Loucy (cell line): ENCODE data around the gene RASSF10.

ENCODE experiments used
- H2AFZ ChIP-seq: fragments of 200-600 bp; sonication (generic); 2 replicates; pipeline ENCODE4 v1.6.0; 2016; ENCODE audit warnings: antibody characterized with exemption, mild to moderate bottlenecking, low read length, moderate library complexity
- H3F3A ChIP-seq: fragments of 200-600 bp; 2 replicates; pipeline ENCODE4 v1.6.0; 2016; ENCODE audit warnings: antibody characterized with exemption, low read depth, mild to moderate bottlenecking
- H3K27me3 ChIP-seq: fragments of 200-600 bp; sonication (generic); 2 replicates; pipeline ENCODE4 v1.6.1; 2014; ENCODE audit warnings: low read length, mild to moderate bottlenecking; ENCODE audit not compliant: insufficient read depth, poor library complexity, severe bottlenecking
- H3K36me3 ChIP-seq: fragments of 200-600 bp; sonication (generic); 2 replicates; pipeline ENCODE4 v1.6.1; 2016; ENCODE audit warnings: low read length; ENCODE audit not compliant: insufficient read depth
- H3K4me1 ChIP-seq: fragments of 200-600 bp; sonication (generic); 2 replicates; pipeline ENCODE4 v1.5.1; 2014; ENCODE audit warnings: low read length, mild to moderate bottlenecking; ENCODE audit not compliant: insufficient read depth, poor library complexity, severe bottlenecking
- H3K4me2 ChIP-seq: fragments of 200-600 bp; sonication (generic); 2 replicates; pipeline ENCODE4 v1.6.0; 2014; ENCODE audit warnings: antibody characterized with exemption, low read length, low read depth, mild to moderate bottlenecking; ENCODE audit not compliant: poor library complexity, severe bottlenecking
- H3K4me3 ChIP-seq: fragments of 200-600 bp; sonication (generic); 2 replicates; pipeline ENCODE4 v1.5.1; 2014; ENCODE audit warnings: low read length, mild to moderate bottlenecking, mixed read lengths; ENCODE audit not compliant: poor library complexity, severe bottlenecking
- H3K79me2 ChIP-seq: fragments of 200-600 bp; sonication (generic); 2 replicates; pipeline ENCODE4 v1.6.1; 2014; ENCODE audit warnings: low read length; ENCODE audit not compliant: insufficient read depth
- H3K9ac ChIP-seq: fragments of 200-600 bp; sonication (generic); 2 replicates; pipeline ENCODE4 v1.6.0; 2014; ENCODE audit warnings: mild to moderate bottlenecking, low read depth, low read length, moderate library complexity; ENCODE audit not compliant: poor library complexity, severe bottlenecking
- H3K9me2 ChIP-seq: fragments of 200-600 bp; sonication (generic); replicated peaks from 2 replicates; pipeline ENCODE4 v1.6.1; 2016; ENCODE audit warnings: low read depth, low read length, mixed read lengths
- H3K9me3 ChIP-seq: fragments of 200-600 bp; sonication (generic); 2 replicates; pipeline ENCODE4 v1.6.1; 2014; ENCODE audit warnings: mild to moderate bottlenecking, antibody characterized with exemption, low read length, low read depth; ENCODE audit not compliant: insufficient read depth
- H4K20me1 ChIP-seq: fragments of 200-600 bp; sonication (generic); 2 replicates; pipeline ENCODE4 v1.6.0; 2014; ENCODE audit warnings: antibody characterized with exemption, low read length, mild to moderate bottlenecking; ENCODE audit not compliant: insufficient read depth, poor library complexity, severe bottlenecking
- EZH2phosphoT487 ChIP-seq: fragments of 200-600 bp; IDR thresholded peaks from 2 replicates; pipeline ENCODE4 v1.6.1; 2018; ENCODE audit warnings: antibody characterized with exemption, mild to moderate bottlenecking, moderate library complexity, borderline replicate concordance
- TF ChIP-seq, protein P1 (sequence below): fragments of 200-600 bp; sonication (generic); conservative IDR thresholded peaks from 2 replicates; pipeline ENCODE4 v1.5.1; 2014; ENCODE audit warnings: mild to moderate bottlenecking, antibody characterized with exemption, low read length

RASSF10 gene

GRCh38 chr11:13003736-13004493 is 5.2 kb upstream of the RASSF10 start:
- Histone ChIP-seq H3K79me2 (no peaks in the 10 kb centered on the region), H4K20me1 (no peaks in the 10 kb centered on the region), H3K4me2 (no peak overlapping the region), H3K9me3 (no peaks in the 10 kb centered on the region), H3K4me1 (no peaks in the 10 kb centered on the region), H3K9me2 (no peaks in the 10 kb centered on the region), H3K36me3 (no peaks in the 10 kb centered on the region), H3K27me3 (no peaks in the 10 kb centered on the region), H3K9ac (no peak overlapping the region), H3F3A (no peaks in the 10 kb centered on the region), H2AFZ (no peak overlapping the region), H3K4me3 (no peak overlapping the region)
- TF ChIP-seq EZH2phosphoT487 = no peak
- TF ChIP-seq, protein P1, sequence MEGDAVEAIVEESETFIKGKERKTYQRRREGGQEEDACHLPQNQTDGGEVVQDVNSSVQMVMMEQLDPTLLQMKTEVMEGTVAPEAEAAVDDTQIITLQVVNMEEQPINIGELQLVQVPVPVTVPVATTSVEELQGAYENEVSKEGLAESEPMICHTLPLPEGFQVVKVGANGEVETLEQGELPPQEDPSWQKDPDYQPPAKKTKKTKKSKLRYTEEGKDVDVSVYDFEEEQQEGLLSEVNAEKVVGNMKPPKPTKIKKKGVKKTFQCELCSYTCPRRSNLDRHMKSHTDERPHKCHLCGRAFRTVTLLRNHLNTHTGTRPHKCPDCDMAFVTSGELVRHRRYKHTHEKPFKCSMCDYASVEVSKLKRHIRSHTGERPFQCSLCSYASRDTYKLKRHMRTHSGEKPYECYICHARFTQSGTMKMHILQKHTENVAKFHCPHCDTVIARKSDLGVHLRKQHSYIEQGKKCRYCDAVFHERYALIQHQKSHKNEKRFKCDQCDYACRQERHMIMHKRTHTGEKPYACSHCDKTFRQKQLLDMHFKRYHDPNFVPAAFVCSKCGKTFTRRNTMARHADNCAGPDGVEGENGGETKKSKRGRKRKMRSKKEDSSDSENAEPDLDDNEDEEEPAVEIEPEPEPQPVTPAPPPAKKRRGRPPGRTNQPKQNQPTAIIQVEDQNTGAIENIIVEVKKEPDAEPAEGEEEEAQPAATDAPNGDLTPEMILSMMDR = no peak

GRCh38 chr11:13007182-13008060 is 1.7 kb upstream of the RASSF10 start:
- Histone ChIP-seq H3K36me3 (no peaks in the 10 kb centered on the region), H3K4me2 (no peak overlapping the region), H2AFZ (no peak overlapping the region), H3F3A (no peaks in the 10 kb centered on the region), H3K9ac (no peak overlapping the region), H3K27me3 (no peaks in the 10 kb centered on the region), H3K9me3 (no peaks in the 10 kb centered on the region), H4K20me1 (no peaks in the 10 kb centered on the region), H3K9me2 (no peaks in the 10 kb centered on the region), H3K4me1 (no peaks in the 10 kb centered on the region), H3K4me3 (no peak overlapping the region), H3K79me2 (no peaks in the 10 kb centered on the region)
- no peak for TF ChIP-seq EZH2phosphoT487

DNA sequence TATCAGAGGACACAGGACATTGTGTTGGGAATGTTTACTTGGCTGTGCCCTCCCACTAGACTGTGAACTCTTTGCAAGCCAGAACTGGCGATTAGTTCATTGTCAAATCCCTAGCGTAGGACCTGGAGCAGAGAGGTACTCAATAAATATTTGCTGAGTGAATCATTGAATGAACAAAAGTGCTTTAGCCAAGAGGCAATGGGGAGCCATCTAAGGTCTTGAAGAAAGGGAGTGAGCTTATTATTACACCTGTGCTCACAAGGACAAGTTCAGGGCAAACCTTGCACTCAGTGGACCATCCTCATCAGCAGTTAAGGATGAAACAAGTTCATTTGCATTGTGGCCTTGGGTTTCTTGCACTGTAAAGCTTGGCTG is 1.1 kb upstream of the RASSF10 start:
- no peaks in the 10 kb centered on the region for H3F3A ChIP-seq
- TF ChIP-seq, protein P1 = no peak
- no peak for TF ChIP-seq EZH2phosphoT487
- H3K9ac ChIP-seq = no peak overlapping the region
- H3K4me2 ChIP-seq = no peak overlapping the region
- no peaks in the 10 kb centered on the region for H4K20me1 ChIP-seq
- H3K9me3 ChIP-seq = no peaks in the 10 kb centered on the region
- no peak overlapping the region for H3K4me3 ChIP-seq
- H3K36me3 ChIP-seq = no peaks in the 10 kb centered on the region
- no peak overlapping the region for H2AFZ ChIP-seq
- H3K79me2 ChIP-seq = no peaks in the 10 kb centered on the region
- H3K4me1 ChIP-seq = no peaks in the 10 kb centered on the region
- H3K27me3 ChIP-seq = no peaks in the 10 kb centered on the region
- H3K9me2 ChIP-seq = no peaks in the 10 kb centered on the region
